H9 (cell line): Measurements from ENCODE around the gene LAMA3. TPM values are rescaled to one million over a fixed set of nuclear protein-coding genes. Genes with fewer than 3 reads are reported as not detected.

Experiments
- DNase-seq: peaks from one replicate; pipeline ENCODE4 v3.0.0-alpha.2; 2017
- H2AFZ ChIP-seq: one replicate; pipeline ENCODE4 v1.6.1; 2013; ENCODE audit warnings: mild to moderate bottlenecking, low read length, control low read depth, moderate library complexity
- H2AK5ac ChIP-seq: 2 replicates; pipeline ENCODE4 v1.6.1; 2013; ENCODE audit warnings: low read length, control low read depth, mixed read lengths; ENCODE audit not compliant: insufficient read length
- H2BK120ac ChIP-seq: one replicate; pipeline ENCODE4 v1.6.1; 2013; ENCODE audit warnings: low read depth, mild to moderate bottlenecking, low read length, control low read depth, inconsistent platforms; ENCODE audit not compliant: poor library complexity, severe bottlenecking
- H2BK12ac ChIP-seq: 2 replicates; pipeline ENCODE4 v1.6.1; 2013; ENCODE audit warnings: low read length, control low read depth, mixed read lengths, low read depth; ENCODE audit not compliant: insufficient read length
- H2BK15ac ChIP-seq: 2 replicates; pipeline ENCODE4 v1.6.1; 2013; ENCODE audit warnings: low read depth, low read length, control low read depth
- H2BK20ac ChIP-seq: one replicate; pipeline ENCODE4 v1.6.1; 2013; ENCODE audit warnings: low read depth, mild to moderate bottlenecking, low read length, control low read depth, inconsistent platforms; ENCODE audit not compliant: poor library complexity, severe bottlenecking
- H2BK5ac ChIP-seq: 2 replicates; pipeline ENCODE4 v1.6.1; 2013; ENCODE audit warnings: low read length, control low read depth, mixed read lengths; ENCODE audit not compliant: insufficient read length
- H3K14ac ChIP-seq: 2 replicates; pipeline ENCODE4 v1.6.1; 2013; ENCODE audit warnings: low read length, control low read depth; ENCODE audit not compliant: insufficient read depth
- H3K18ac ChIP-seq: 2 replicates; pipeline ENCODE4 v1.6.1; 2013; ENCODE audit warnings: low read depth, mild to moderate bottlenecking, mixed read lengths, low read length, control low read depth; ENCODE audit not compliant: insufficient read length
- H3K23ac ChIP-seq: 2 replicates; pipeline ENCODE4 v1.6.1; 2013; ENCODE audit warnings: low read length, control low read depth, mixed read lengths, low read depth; ENCODE audit not compliant: insufficient read length
- H3K23me2 ChIP-seq: 2 replicates; pipeline ENCODE4 v1.6.1; 2013; ENCODE audit warnings: low read depth, mild to moderate bottlenecking, mixed read lengths, low read length, control low read depth; ENCODE audit not compliant: insufficient read length, poor library complexity, severe bottlenecking
- H3K27ac ChIP-seq: 2 replicates; pipeline ENCODE4 v1.5.1; 2013; ENCODE audit warnings: low read length, control low read depth, mixed read lengths, low read depth; ENCODE audit not compliant: insufficient read length
- H3K27me3 ChIP-seq: 2 replicates; pipeline ENCODE4 v1.6.1; 2013; ENCODE audit warnings: low read length, control low read depth, inconsistent platforms; ENCODE audit not compliant: insufficient read depth
- H3K4ac ChIP-seq: 2 replicates; pipeline ENCODE4 v1.6.1; 2013; ENCODE audit warnings: low read depth, mild to moderate bottlenecking, control low read depth, inconsistent platforms, low read length, moderate library complexity
- H3K4me1 ChIP-seq: 2 replicates; pipeline ENCODE4 v1.6.1; 2013; ENCODE audit warnings: low read length, control low read depth, inconsistent platforms; ENCODE audit not compliant: insufficient read depth
- H3K4me2 ChIP-seq: 2 replicates; pipeline ENCODE4 v1.6.1; 2013; ENCODE audit warnings: low read length, control low read depth, mixed read lengths; ENCODE audit not compliant: insufficient read length, insufficient read depth
- H3K56ac ChIP-seq: 2 replicates; pipeline ENCODE4 v1.6.1; 2013; ENCODE audit warnings: low read depth, mild to moderate bottlenecking, mixed read lengths, low read length, control low read depth; ENCODE audit not compliant: insufficient read length
- H3K79me1 ChIP-seq: 2 replicates; pipeline ENCODE4 v1.6.1; 2013; ENCODE audit warnings: low read depth, mild to moderate bottlenecking, moderate library complexity, low read length, control low read depth, inconsistent platforms; ENCODE audit not compliant: insufficient read depth, poor library complexity, severe bottlenecking
- H3K79me2 ChIP-seq: 2 replicates; pipeline ENCODE4 v1.6.1; 2013; ENCODE audit warnings: low read length, control low read depth, inconsistent platforms; ENCODE audit not compliant: insufficient read depth
- H3K9ac ChIP-seq: 2 replicates; pipeline ENCODE4 v1.6.1; 2013; ENCODE audit warnings: low read length, control low read depth, mixed read lengths; ENCODE audit not compliant: insufficient read length; ENCODE audit errors: extremely low read depth
- H3K9me3 ChIP-seq: one replicate; pipeline ENCODE4 v1.6.1; 2013; ENCODE audit warnings: low read depth, low read length, inconsistent platforms; ENCODE audit not compliant: control insufficient read depth
- H3T11ph ChIP-seq: one replicate; pipeline ENCODE4 v1.6.1; 2013; ENCODE audit warnings: mild to moderate bottlenecking, low read length, control low read depth, inconsistent platforms
- H4K20me1 ChIP-seq: one replicate; pipeline ENCODE4 v1.6.1; 2013; ENCODE audit not compliant: control insufficient read depth, insufficient read length, insufficient read depth
- H4K5ac ChIP-seq: 2 replicates; pipeline ENCODE4 v1.6.1; 2013; ENCODE audit warnings: low read depth, mild to moderate bottlenecking, mixed read lengths, low read length, control low read depth; ENCODE audit not compliant: insufficient read length
- H4K8ac ChIP-seq: replicated peaks from 2 replicates; pipeline ENCODE4 v1.6.1; 2013; ENCODE audit warnings: low read length, control low read depth, mixed read lengths, low read depth; ENCODE audit not compliant: insufficient read length
- H4K91ac ChIP-seq: 2 replicates; pipeline ENCODE4 v1.6.1; 2013; ENCODE audit warnings: low read depth, mild to moderate bottlenecking, moderate library complexity, mixed read lengths, low read length, control low read depth; ENCODE audit not compliant: insufficient read length
- H3K27ac Mint-ChIP-seq, 3 experiments: 2 replicates in 2 of 3; 3 replicates in 1 of 3; pipeline ENCODE4 v1.8.0; 2020 to 2021; ENCODE audit warnings: mixed read lengths in 3 of 3, mild to moderate bottlenecking in 1 of 3, moderate library complexity in 1 of 3
- H3K27me3 Mint-ChIP-seq: 2 replicates; pipeline ENCODE4 v1.8.0; 2021; ENCODE audit warnings: low read depth, mild to moderate bottlenecking, moderate library complexity, mixed read lengths
- H3K36me3 Mint-ChIP-seq, 3 experiments: 2 replicates in 2 of 3; 3 replicates in 1 of 3; pipeline ENCODE4 v1.8.0; 2020 to 2021; ENCODE audit warnings: low read depth in 3 of 3, mixed read lengths in 3 of 3; ENCODE audit not compliant: insufficient read depth in 1 of 3
- H3K4me1 Mint-ChIP-seq, 2 experiments: 2 replicates each; pipeline ENCODE4 v1.8.0; 2020; ENCODE audit warnings: mixed read lengths in 2 of 2
- H3K4me3 Mint-ChIP-seq, 2 experiments: 2 replicates in 1 of 2; 3 replicates in 1 of 2; pipeline ENCODE4 v1.8.0; 2020 to 2021; ENCODE audit warnings: mild to moderate bottlenecking in 2 of 2, mixed read lengths in 2 of 2, moderate library complexity in 1 of 2
- H3K9me3 Mint-ChIP-seq, 2 experiments: 2 replicates in 1 of 2; 3 replicates in 1 of 2; pipeline ENCODE4 v1.8.0; 2020; ENCODE audit warnings: mild to moderate bottlenecking in 2 of 2, mixed read lengths in 2 of 2, moderate library complexity in 1 of 2
- WGBS: extraction: QIAGEN DNeasy Blood & Tissue Kit; methylation state at CpG from one replicate; pipeline ENCODE4 v1.1.7; 2013; ENCODE audit warnings: missing lambda C conversion rate, low lambda C conversion rate, mixed read lengths; ENCODE audit not compliant: insufficient read length; ENCODE audit errors: extremely low coverage; 5-methylcytosine and 5-hydroxymethylcytosine counted together
- total RNA-seq: library from RNA; stranded (reverse); gene quantifications from 2 replicates; pipeline ENCODE4 v1.2.1, GENCODE V29; 2021
- TF ChIP-seq, protein P1 (sequence below): fragments of 200-600 bp; sonication (generic); conservative IDR thresholded peaks from 3 replicates; pipeline ENCODE4 v1.8.0; 2021; ENCODE audit warnings: antibody characterized with exemption, mild to moderate bottlenecking

LAMA3 gene
- total RNA-seq, 1 experiment from 2014 or later = 0.33 TPM

DNA sequence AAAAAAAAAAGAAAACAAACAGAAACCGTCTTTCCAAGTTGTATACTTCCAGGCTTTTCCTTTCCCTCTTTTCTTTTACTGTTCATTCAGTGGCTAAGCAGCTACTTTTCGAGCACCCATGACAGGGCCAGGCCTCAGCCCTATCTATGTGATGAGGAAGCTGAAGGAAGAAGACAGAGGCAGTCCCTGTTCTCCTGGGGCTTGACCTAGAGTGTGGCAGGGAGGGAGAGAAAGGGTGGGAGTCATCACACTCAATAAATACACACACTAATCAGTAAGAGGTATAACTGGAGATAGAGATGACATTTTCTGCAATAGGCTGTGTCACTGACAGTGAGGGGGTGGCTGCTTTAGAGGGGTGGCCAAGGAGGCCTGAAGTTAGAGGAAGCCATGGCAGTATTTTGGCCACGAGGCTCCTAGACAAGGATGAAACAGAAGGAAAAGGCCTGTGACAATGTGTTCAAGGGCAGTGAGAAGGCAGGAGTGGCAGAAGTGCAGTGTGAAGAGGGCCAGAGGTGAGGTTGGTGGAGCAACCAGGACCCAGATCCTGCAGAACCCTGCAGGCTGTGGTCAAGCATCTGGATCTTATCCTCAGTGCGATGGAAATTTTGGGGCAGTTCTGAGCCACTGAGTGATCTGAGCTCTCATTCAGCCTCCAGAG, 193.5 kb downstream of the LAMA3 start:
- H3K56ac ChIP-seq = no peak overlapping the region
- Mint-ChIP-seq H3K4me1 (peaks cover 17 to 28% of the 10 kb centered on the region in 2 experiments), H3K4me3 (no peak overlapping the region), H3K27ac (no peak overlapping the region), H3K36me3 (no peaks in the 10 kb centered on the region), H3K9me3 (no peaks in the 10 kb centered on the region), H3K27me3 (no peaks in the 10 kb centered on the region; the same call in 1 of the 2 replicates)
- H3K9ac ChIP-seq = no peak overlapping the region
- H3K9me3 ChIP-seq = no peaks in the 10 kb centered on the region
- TF ChIP-seq, protein P1, sequence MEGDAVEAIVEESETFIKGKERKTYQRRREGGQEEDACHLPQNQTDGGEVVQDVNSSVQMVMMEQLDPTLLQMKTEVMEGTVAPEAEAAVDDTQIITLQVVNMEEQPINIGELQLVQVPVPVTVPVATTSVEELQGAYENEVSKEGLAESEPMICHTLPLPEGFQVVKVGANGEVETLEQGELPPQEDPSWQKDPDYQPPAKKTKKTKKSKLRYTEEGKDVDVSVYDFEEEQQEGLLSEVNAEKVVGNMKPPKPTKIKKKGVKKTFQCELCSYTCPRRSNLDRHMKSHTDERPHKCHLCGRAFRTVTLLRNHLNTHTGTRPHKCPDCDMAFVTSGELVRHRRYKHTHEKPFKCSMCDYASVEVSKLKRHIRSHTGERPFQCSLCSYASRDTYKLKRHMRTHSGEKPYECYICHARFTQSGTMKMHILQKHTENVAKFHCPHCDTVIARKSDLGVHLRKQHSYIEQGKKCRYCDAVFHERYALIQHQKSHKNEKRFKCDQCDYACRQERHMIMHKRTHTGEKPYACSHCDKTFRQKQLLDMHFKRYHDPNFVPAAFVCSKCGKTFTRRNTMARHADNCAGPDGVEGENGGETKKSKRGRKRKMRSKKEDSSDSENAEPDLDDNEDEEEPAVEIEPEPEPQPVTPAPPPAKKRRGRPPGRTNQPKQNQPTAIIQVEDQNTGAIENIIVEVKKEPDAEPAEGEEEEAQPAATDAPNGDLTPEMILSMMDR = no peak
- H2BK20ac ChIP-seq = no peak overlapping the region
- no peak overlapping the region for H2AK5ac ChIP-seq
- no peak overlapping the region for H2AFZ ChIP-seq
- no peaks in the 10 kb centered on the region for H3K79me2 ChIP-seq
- no peak overlapping the region for H2BK5ac ChIP-seq
- no peaks in the 10 kb centered on the region for H3K27me3 ChIP-seq
- H3K4ac ChIP-seq = no peak overlapping the region
- no CpG with 5 or more reads among the region's 4 CpGs for WGBS
- H2BK15ac ChIP-seq = no peak overlapping the region
- H3K79me1 ChIP-seq = no peaks in the 10 kb centered on the region
- H3K14ac ChIP-seq = no peak overlapping the region
- no peak for DNase-seq
- H3K4me1 ChIP-seq = no peaks in the 10 kb centered on the region; the same call in 1 of the 2 replicates
- H4K5ac ChIP-seq = no peak overlapping the region
- no peaks in the 10 kb centered on the region for H3K23me2 ChIP-seq
- H3K4me2 ChIP-seq = no peak overlapping the region
- H4K91ac ChIP-seq = no peak overlapping the region
- H3T11ph ChIP-seq = no peak overlapping the region
- H4K8ac ChIP-seq = no peak overlapping the region
- no peak overlapping the region for H3K27ac ChIP-seq
- no peak overlapping the region for H2BK12ac ChIP-seq
- no peak overlapping the region for H2BK120ac ChIP-seq
- no peak overlapping the region for H3K23ac ChIP-seq
- H4K20me1 ChIP-seq = no peaks in the 10 kb centered on the region
- no peak overlapping the region for H3K18ac ChIP-seq
